ENCODE data around the gene SPNS3. TPM values are rescaled to one million over a fixed set of nuclear protein-coding genes. Genes with fewer than 3 reads are reported as not detected.
A peak's percentile ranks its signal among the peaks of the same experiment; 100 is the strongest.

SPNS3 gene
- total and polyA plus RNA-seq, 2 experiments from 2014 or later: 0.17 to 0.60 TPM

GRCh38 chr17:4520060-4520893, 86.5 kb downstream of the SPNS3 start:
- 88% methylated on average over 18 of the region's 19 CpGs for WGBS (ENCODE audit: low lambda C conversion rate, missing lambda C conversion rate)
- Histone ChIP-seq H3K4me2 (no peak overlapping the region), H2AFZ (no peak overlapping the region), H3K36me3 (replicated peaks; ENCODE audit: insufficient read depth, low read depth) (no peaks in the 10 kb centered on the region), H4K20me1 (ENCODE audit: insufficient read depth, poor library complexity, severe bottlenecking) (no peaks in the 10 kb centered on the region), H3K27ac (peak overlapping the region; percentile 75), H3K9me3 (ENCODE audit: low read depth) (no peaks in the 10 kb centered on the region), H3K27me3 (no peaks in the 10 kb centered on the region), H3K9me2 (replicated peaks; ENCODE audit: insufficient read depth) (no peaks in the 10 kb centered on the region), H3K79me2 (no peaks in the 10 kb centered on the region), H3K4me3 (no peak overlapping the region), H3K4me1 (ENCODE audit: insufficient read depth) (peaks cover 28% of the 10 kb centered on the region)
- TF ChIP-seq EZH2 (IDR thresholded peaks at IDR 0.05; ENCODE audit: borderline replicate concordance) (no peak), CTCF (IDR thresholded peaks at IDR 0.05; ENCODE audit: poor library complexity) (no peak), EZH2phosphoT487 (IDR thresholded peaks at IDR 0.05; ENCODE audit: low read depth, severe bottlenecking, unreplicated experiment) (no peak)
- DNase-seq (ENCODE audit: low spot score): no peak

GRCh38 chr17:4520894-4521600, 87.3 kb downstream of the SPNS3 start:
- Histone ChIP-seq H4K20me1 (ENCODE audit: insufficient read depth, poor library complexity, severe bottlenecking) (no peaks in the 10 kb centered on the region), H2AFZ (no peak overlapping the region), H3K79me2 (no peaks in the 10 kb centered on the region), H3K4me1 (ENCODE audit: insufficient read depth) (peaks cover 28% of the 10 kb centered on the region), H3K4me2 (no peak overlapping the region), H3K27ac (peak overlapping the region; percentile 75), H3K27me3 (no peaks in the 10 kb centered on the region), H3K9me2 (replicated peaks; ENCODE audit: insufficient read depth) (no peaks in the 10 kb centered on the region), H3K4me3 (no peak overlapping the region), H3K9me3 (ENCODE audit: low read depth) (no peaks in the 10 kb centered on the region), H3K36me3 (replicated peaks; ENCODE audit: insufficient read depth, low read depth) (no peaks in the 10 kb centered on the region)
- TF ChIP-seq EZH2 (IDR thresholded peaks at IDR 0.05; ENCODE audit: borderline replicate concordance): no peak
- TF ChIP-seq CTCF (IDR thresholded peaks at IDR 0.05; ENCODE audit: poor library complexity): no peak
- no peak for TF ChIP-seq EZH2phosphoT487 (IDR thresholded peaks at IDR 0.05; ENCODE audit: low read depth, severe bottlenecking, unreplicated experiment)
- no peak for DNase-seq (ENCODE audit: low spot score)
- WGBS (ENCODE audit: low lambda C conversion rate, missing lambda C conversion rate): 83% methylated on average over 8 of the region's 8 CpGs

DNA sequence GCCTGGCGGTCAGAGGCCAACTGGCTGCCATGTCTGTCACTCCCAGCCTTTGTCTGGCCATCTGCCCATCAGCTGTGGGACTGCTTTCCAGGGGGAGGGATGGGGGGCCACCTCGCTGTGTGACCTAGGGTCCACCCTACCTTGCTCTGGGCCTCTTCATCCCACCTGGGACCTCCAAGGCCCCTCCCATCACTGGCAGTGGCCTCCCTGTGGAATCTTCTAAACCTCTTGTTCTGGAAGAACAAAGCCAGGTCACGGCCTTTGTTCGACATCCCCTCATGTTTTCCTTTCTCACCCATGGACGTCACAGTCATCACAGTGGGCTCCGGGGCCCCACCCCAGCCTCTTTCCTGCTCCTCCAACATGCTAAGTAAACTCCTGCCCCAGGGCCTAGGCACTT, 88.9 kb downstream of the SPNS3 start:
- no peaks in the 10 kb centered on the region for H4K20me1 ChIP-seq (ENCODE audit: insufficient read depth, poor library complexity, severe bottlenecking)
- no peaks in the 10 kb centered on the region for H3K9me3 ChIP-seq (ENCODE audit: low read depth)
- no peaks in the 10 kb centered on the region for H3K27me3 ChIP-seq
- H3K4me3 ChIP-seq: no peak overlapping the region
- no peak for DNase-seq (ENCODE audit: low spot score)
- H3K27ac ChIP-seq: no peak overlapping the region
- no peaks in the 10 kb centered on the region for H3K36me3 ChIP-seq (replicated peaks; ENCODE audit: insufficient read depth, low read depth)
- H3K4me2 ChIP-seq: no peak overlapping the region
- no peak overlapping the region for H2AFZ ChIP-seq
- H3K9me2 ChIP-seq (replicated peaks; ENCODE audit: insufficient read depth): no peaks in the 10 kb centered on the region
- WGBS (ENCODE audit: low lambda C conversion rate, missing lambda C conversion rate): 84% methylated on average over 6 of the region's 6 CpGs
- peaks cover 21% of the 10 kb centered on the region for H3K4me1 ChIP-seq (ENCODE audit: insufficient read depth)
- no peak for TF ChIP-seq CTCF (IDR thresholded peaks at IDR 0.05; ENCODE audit: poor library complexity)
- TF ChIP-seq EZH2 (IDR thresholded peaks at IDR 0.05; ENCODE audit: borderline replicate concordance): no peak
- TF ChIP-seq EZH2phosphoT487 (IDR thresholded peaks at IDR 0.05; ENCODE audit: low read depth, severe bottlenecking, unreplicated experiment): no peak
- H3K79me2 ChIP-seq: no peaks in the 10 kb centered on the region

Measured in hepatocyte (in vitro differentiated cells).